Parathyroid adenoma (tissue), 2 donors: Measurements from ENCODE around the gene C1QTNF6.
"Not testable (repeated sequence)": the region's sequence is repeated elsewhere in the genome, so short reads cannot be mapped to it uniquely, and the experiment has no call there.

ENCODE experiments used
- H2AFZ ChIP-seq: fragments of 300-600 bp; sonication (generic); one replicate; pipeline ENCODE4 v1.7.0; 2017; ENCODE audit warnings: antibody characterized with exemption, mild to moderate bottlenecking
- H3K27ac ChIP-seq: fragments of 300-600 bp; sonication (generic); one replicate; pipeline ENCODE4 v1.7.0; 2017
- H3K27me3 ChIP-seq: fragments of 300-600 bp; sonication (generic); one replicate; pipeline ENCODE4 v1.7.0; 2017; ENCODE audit warnings: low read length; ENCODE audit not compliant: control insufficient read depth, insufficient read depth
- H3K36me3 ChIP-seq: fragments of 300-600 bp; sonication (generic); one replicate; pipeline ENCODE4 v1.7.0; 2017; ENCODE audit warnings: low read length; ENCODE audit not compliant: control insufficient read depth, insufficient read depth
- H3K4me1 ChIP-seq: fragments of 300-600 bp; sonication (generic); one replicate; pipeline ENCODE4 v1.7.0; 2017; ENCODE audit warnings: control low read depth
- H3K4me2 ChIP-seq: fragments of 300-600 bp; sonication (generic); one replicate; pipeline ENCODE4 v1.7.0; 2017; ENCODE audit warnings: low read length
- H3K4me3 ChIP-seq: fragments of 300-600 bp; sonication (generic); one replicate; pipeline ENCODE4 v1.7.0; 2017; ENCODE audit warnings: low read depth, low read length
- H3K79me2 ChIP-seq: fragments of 300-600 bp; sonication (generic); one replicate; pipeline ENCODE4 v1.7.0; 2017; ENCODE audit warnings: control low read depth
- H3K9ac ChIP-seq: fragments of 300-600 bp; sonication (generic); one replicate; pipeline ENCODE4 v1.7.0; 2017; ENCODE audit warnings: mild to moderate bottlenecking
- H3K9me3 ChIP-seq: fragments of 300-600 bp; sonication (generic); one replicate; pipeline ENCODE4 v1.7.0; 2017; ENCODE audit warnings: low read length; ENCODE audit not compliant: control insufficient read depth
- TF ChIP-seq, protein P1 (sequence below): fragments of 300-600 bp; sonication (generic); IDR thresholded peaks from one replicate; pipeline ENCODE4 v1.7.0; 2017; ENCODE audit warnings: antibody characterized with exemption, mild to moderate bottlenecking
- donor health status: primary hyperparathyroidism.

C1QTNF6 gene

DNA sequence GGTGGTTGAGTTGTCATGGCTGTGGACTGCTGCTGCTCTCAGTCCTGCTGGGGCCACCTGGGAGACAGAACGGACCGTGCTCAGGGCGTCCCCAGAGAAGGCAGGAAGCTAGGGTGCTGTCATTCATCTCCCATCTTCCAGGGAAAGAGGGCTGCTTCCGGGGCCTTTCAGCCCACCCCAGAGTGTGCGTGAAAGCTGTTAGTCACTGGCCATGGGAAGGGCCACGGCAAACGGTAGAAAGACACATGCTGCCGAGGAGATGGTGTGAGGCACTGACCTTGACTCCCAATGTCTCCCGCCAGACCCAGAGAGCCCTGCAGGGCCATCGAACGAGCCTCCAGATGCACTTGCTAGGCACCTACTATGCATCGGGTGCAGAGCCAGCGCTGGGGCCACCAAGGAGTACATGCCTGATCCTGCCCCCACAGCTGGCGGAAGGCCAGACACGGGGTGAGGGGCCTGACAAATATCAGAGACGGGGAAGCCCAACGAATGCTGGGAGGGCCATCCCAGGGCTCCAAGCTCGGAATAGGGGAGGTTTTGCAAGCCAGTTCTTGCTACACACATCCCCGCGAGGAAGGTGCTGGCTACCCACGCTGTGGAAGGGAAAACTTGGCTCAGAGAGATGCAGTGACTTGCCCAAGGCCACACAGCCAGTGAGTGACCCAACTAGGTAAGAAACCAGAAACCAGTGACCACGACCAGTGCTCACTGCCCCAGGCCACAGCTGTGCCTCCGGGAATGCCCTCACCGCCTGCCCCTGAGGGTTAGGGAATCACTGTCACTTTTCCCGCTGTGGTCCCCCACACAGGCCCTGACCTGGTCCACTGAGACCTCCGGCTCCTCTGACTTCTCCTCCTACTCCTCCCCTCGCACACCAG, 45.9 kb upstream of the C1QTNF6 start:
- TF ChIP-seq, protein P1, sequence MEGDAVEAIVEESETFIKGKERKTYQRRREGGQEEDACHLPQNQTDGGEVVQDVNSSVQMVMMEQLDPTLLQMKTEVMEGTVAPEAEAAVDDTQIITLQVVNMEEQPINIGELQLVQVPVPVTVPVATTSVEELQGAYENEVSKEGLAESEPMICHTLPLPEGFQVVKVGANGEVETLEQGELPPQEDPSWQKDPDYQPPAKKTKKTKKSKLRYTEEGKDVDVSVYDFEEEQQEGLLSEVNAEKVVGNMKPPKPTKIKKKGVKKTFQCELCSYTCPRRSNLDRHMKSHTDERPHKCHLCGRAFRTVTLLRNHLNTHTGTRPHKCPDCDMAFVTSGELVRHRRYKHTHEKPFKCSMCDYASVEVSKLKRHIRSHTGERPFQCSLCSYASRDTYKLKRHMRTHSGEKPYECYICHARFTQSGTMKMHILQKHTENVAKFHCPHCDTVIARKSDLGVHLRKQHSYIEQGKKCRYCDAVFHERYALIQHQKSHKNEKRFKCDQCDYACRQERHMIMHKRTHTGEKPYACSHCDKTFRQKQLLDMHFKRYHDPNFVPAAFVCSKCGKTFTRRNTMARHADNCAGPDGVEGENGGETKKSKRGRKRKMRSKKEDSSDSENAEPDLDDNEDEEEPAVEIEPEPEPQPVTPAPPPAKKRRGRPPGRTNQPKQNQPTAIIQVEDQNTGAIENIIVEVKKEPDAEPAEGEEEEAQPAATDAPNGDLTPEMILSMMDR: no peak
- H3K4me2 ChIP-seq: no peak overlapping the region
- H3K9me3 ChIP-seq: no peaks in the 10 kb centered on the region
- no peaks in the 10 kb centered on the region for H3K27me3 ChIP-seq
- H3K4me3 ChIP-seq: no peak overlapping the region
- H3K27ac ChIP-seq: no peak overlapping the region
- H3K4me1 ChIP-seq: no peaks in the 10 kb centered on the region
- H2AFZ ChIP-seq: no peak overlapping the region
- no peaks in the 10 kb centered on the region for H3K79me2 ChIP-seq
- no peaks in the 10 kb centered on the region for H3K36me3 ChIP-seq
- H3K9ac ChIP-seq: no peak overlapping the region

DNA sequence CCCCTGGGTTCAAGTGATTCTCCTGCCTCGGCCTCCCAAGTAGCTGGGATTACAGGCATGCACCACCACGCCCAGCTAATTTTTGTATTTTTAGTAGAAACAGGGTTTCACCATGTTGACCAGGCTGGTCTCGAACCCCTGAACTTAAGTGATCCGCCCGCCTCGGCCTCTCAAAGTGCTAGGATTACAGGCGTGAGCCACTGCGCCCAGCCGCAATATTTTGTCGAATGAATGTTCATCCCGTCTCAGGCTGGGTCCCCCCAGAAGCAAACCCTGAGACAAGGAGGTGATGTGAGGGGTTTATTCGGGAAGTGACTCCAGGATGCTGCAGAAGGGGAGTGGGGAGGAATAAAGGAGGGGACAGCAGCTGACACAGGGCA, 45.3 kb upstream of the C1QTNF6 start:
- H3K79me2 ChIP-seq, H3K9ac ChIP-seq, H3K4me2 ChIP-seq, H3K27me3 ChIP-seq, H3K36me3 ChIP-seq, H3K27ac ChIP-seq, H3K9me3 ChIP-seq, H3K4me1 ChIP-seq, H3K4me3 ChIP-seq, H2AFZ ChIP-seq: not testable (repeated sequence)

DNA sequence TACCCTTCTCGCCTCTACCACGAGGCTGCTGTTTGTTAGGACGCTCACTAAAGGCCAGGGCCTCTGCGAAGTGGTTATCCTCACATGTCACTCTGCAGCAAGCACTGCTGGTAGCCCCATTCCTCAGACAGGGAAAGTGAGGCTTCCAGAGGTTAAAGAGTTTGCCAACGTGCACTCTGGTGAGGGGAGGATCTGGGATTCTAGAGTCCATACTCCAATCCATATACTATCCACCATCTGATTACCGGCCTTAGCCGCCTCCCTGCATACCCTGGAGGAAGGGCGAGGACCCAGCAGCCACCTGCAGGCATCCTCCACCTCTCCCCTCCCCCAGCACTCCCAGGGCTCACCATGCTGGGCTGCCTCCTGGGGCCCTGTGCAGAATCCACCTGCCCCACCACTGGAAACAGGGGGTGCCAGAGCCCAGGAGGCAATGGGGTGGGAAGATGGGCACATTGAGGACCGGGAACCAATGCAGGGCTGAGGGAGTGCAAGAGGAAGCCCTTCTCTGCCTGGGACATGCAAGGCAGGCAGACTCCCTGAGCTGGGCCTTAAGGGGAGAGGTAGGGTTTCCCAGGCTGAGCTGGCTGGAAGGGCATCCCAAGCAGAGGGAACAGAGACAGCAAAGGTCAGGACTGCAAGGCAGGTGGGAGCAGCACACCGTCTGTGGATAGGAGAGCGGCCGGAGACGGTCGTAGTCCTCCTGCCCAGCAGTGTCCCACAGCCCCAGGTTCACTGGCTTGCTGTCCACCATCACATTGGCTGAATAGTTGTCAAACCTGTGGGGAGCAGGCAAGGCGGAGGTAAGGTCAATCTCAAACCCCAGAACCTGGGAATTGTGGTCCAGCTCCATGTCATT, 44.3 kb upstream of the C1QTNF6 start:
- Histone ChIP-seq H3K4me3 (no peak overlapping the region), H2AFZ (no peak overlapping the region), H3K9me3 (no peaks in the 10 kb centered on the region), H3K79me2 (no peaks in the 10 kb centered on the region), H3K27ac (no peak overlapping the region), H3K36me3 (no peaks in the 10 kb centered on the region), H3K4me2 (no peak overlapping the region), H3K27me3 (no peaks in the 10 kb centered on the region), H3K4me1 (no peaks in the 10 kb centered on the region), H3K9ac (no peak overlapping the region)
- TF ChIP-seq, protein P1: no peak

DNA sequence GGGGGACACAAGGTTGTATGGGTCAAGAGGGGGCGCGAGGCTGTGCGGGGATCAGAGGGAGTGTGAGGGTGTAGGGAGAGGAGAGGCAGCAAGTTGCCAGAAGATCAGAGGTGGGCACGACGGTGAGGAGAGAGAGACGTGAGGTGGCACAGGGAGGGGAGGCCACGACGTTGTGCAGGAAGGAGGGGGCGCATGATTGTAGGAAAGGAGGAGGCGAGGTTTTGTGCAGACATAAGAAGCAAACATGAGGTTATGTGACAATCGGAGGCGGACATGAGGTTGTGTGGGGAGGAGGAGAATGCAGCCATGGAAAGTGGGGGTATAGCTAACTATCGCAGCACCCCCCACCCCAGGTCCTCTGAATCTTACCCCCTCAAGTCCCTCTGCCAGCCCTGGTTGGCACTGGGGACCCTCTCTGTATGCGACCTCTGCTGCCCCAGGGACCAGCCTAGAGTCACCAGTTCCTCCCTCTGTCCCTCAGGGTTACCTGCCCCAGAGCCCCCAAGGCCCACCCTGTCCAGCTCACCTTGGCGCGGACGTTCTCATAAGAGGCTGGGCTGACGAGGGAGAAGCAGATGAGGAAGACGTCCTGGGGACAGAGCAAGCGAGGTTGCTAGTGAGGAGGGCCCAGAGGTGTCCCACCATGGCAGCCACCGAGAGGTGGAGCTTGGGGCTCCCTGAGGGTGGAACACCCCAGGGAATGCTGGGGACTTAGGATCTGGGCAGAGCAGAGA, 43.5 kb upstream of the C1QTNF6 start:
- Histone ChIP-seq H3K27ac (no peak overlapping the region), H2AFZ (no peak overlapping the region), H3K4me2 (no peak overlapping the region), H3K27me3 (no peaks in the 10 kb centered on the region), H3K9ac (no peak overlapping the region), H3K9me3 (no peaks in the 10 kb centered on the region), H3K79me2 (no peaks in the 10 kb centered on the region), H3K4me3 (no peak overlapping the region), H3K36me3 (no peaks in the 10 kb centered on the region), H3K4me1 (no peaks in the 10 kb centered on the region)
- TF ChIP-seq, protein P1: no peak
